Measurements from ENCODE around the gene ACTN1.

- TF ChIP-seq CTCF (IDR thresholded peaks at IDR 0.05; ENCODE audit: low read length) = no peak
- TF ChIP-seq EZH2 (IDR thresholded peaks at IDR 0.05; ENCODE audit: borderline replicate concordance, low read length) = no peak
Observed at GRCh38 chr14:68939893-68940613, 39.0 kb downstream of the ACTN1 start.
